Measurements from ENCODE around the gene ANKLE1. TPM values are rescaled to one million over a fixed set of nuclear protein-coding genes. Genes with fewer than 3 reads are reported as not detected.

Gene ANKLE1
- total and polyA plus RNA-seq, 10 of the 15 experiments (the other 5 are each of a cell fraction or from before 2014, with no cell fraction given): 2.2 to 17.9 (median 10.9) TPM

DNA sequence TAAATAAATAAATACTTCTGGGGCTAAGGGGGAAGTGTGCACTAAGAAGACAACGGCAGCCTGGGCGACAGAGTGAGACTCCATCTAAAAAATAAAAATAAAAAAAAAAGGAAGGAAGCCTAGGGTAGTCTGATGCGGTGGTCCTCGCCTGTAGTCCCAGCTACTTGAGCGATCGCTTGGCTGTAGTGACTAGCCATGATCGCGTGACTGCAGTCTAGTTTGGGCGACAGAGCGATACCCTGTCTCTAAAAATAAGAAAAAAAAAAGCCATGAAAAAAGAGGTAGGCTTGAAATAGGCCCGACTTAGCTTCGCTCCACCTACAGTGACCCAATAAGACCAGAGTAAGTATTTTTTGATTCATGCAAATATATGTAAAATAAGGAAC is 15.1 kb upstream of the ANKLE1 start:
- TSS peak; percentile 88 for BruUV-seq (replicated peaks)
- no peak for ATAC-seq
- ChIA-PET POLR2A (interaction anchor here (0.5 to 2.1 kb wide), 19 partner anchors 12 to 1861 kb away, joined by 3 to 16 read pairs (median 4); partner anchors contain the start of genes ABHD8, ANKLE1, ANO8 and DDA1), SMC1A (ENCODE audit: uncharacterized antibody, unreplicated experiment) (interaction anchor here (0.6 to 5.0 kb wide), 13 partner anchors 15 to 671 kb away, joined by 3 to 43 read pairs (median 3); partner anchors contain the start of genes ABHD8, ANKLE1 and USE1), CTCF (interaction anchor here (0.5 to 10.5 kb wide), 19 partner anchors 8 to 1676 kb away, joined by 3 to 120 read pairs (median 3); partner anchors contain the start of genes ABHD8, ANKLE1, HAUS8 and MRPL34), RAD21 (ENCODE audit: unreplicated experiment) (interaction anchor here (0.7 to 1.8 kb wide), 22 partner anchors 11 to 551 kb away, joined by 3 to 22 read pairs (median 4); partner anchors contain the start of genes ABHD8, ANKLE1, DDA1 and OCEL1)
- peaks cover 3 to 5% of the 10 kb centered on the region in 2 experiments; a peak in 3 of 4 replicates for H3K36me3 ChIP-seq (ENCODE audit: control insufficient read depth in 2 of 2, insufficient read depth in 2 of 2, low read length in 1 of 2)
- H3K27ac ChIP-seq (ENCODE audit: control insufficient read depth, insufficient read depth): peak overlapping the region; percentile 81
- H3K4me3 ChIP-seq: no peak overlapping the region
- in situ Hi-C loops (cut with MboI) (no loop called here), intact Hi-C loops (cut with micrococcal nuclease; ENCODE audit: unreplicated experiment) (loop anchor here (2.0 to 10.0 kb wide), 2 partner anchors 16 to 492 kb away; no protein-coding TSS in a partner anchor)
- no peaks in the 10 kb centered on the region for H3K27me3 ChIP-seq (replicated peaks in 1 of 2; ENCODE audit: control insufficient read depth in 2 of 2, insufficient read depth in 2 of 2, low read length in 1 of 2)
- peak overlapping the region; percentile 89 for H2AFZ ChIP-seq (ENCODE audit: control insufficient read depth, low read depth, low read length)
- H3K4me2 ChIP-seq (ENCODE audit: control insufficient read depth, insufficient read depth): peak overlapping the region; percentile 75
- no peaks in the 10 kb centered on the region for H4K20me1 ChIP-seq (ENCODE audit: control insufficient read depth, insufficient read depth)
- H3K9me3 ChIP-seq (replicated peaks; ENCODE audit: control insufficient read depth, insufficient read depth, low read length): no peaks in the 10 kb centered on the region
- H3K4me1 ChIP-seq (ENCODE audit: control insufficient read depth, insufficient read depth, low read length): peaks cover 11% of the 10 kb centered on the region
- WGBS (ENCODE audit: insufficient coverage, insufficient replicate concordance, low lambda C conversion rate, missing lambda C conversion rate): under 1% methylated on average over 12 of the region's 12 CpGs
- H3K9ac ChIP-seq (ENCODE audit: control insufficient read depth, insufficient read depth, low read length): peak overlapping the region; percentile 66
- H3K79me2 ChIP-seq (ENCODE audit: control insufficient read depth, insufficient read depth, low read length): peaks cover 13% of the 10 kb centered on the region
- DNase-seq (ENCODE audit: low read depth, low spot score): no peak
- FAIRE-seq: no peak
- TF ChIP-seq HDGF (IDR thresholded peaks at IDR 0.05): no peak
- 0 out of 2 replicates have a peak, but pooled peaks have one; percentile 12 for TF ChIP-seq EED (IDR thresholded peaks at IDR 0.05; ENCODE audit: low read depth)
- TF ChIP-seq SUZ12 (IDR thresholded peaks at IDR 0.05; ENCODE audit: unreplicated experiment): no peak
- TF ChIP-seq, protein P1, sequence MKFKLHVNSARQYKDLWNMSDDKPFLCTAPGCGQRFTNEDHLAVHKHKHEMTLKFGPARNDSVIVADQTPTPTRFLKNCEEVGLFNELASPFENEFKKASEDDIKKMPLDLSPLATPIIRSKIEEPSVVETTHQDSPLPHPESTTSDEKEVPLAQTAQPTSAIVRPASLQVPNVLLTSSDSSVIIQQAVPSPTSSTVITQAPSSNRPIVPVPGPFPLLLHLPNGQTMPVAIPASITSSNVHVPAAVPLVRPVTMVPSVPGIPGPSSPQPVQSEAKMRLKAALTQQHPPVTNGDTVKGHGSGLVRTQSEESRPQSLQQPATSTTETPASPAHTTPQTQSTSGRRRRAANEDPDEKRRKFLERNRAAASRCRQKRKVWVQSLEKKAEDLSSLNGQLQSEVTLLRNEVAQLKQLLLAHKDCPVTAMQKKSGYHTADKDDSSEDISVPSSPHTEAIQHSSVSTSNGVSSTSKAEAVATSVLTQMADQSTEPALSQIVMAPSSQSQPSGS (IDR thresholded peaks at IDR 0.05; ENCODE audit: low read length): 0 out of 2 replicates have a peak, but pooled peaks have one; percentile 28
- 0 out of 2 replicates have a peak, but pooled peaks have one; percentile 29 for TF ChIP-seq POLR2AphosphoS5 (IDR thresholded peaks at IDR 0.05; ENCODE audit: low read length)
- TF ChIP-seq BHLHE40 (IDR thresholded peaks at IDR 0.05; ENCODE audit: borderline replicate concordance in 1 of 2, low read depth in 2 of 2, low read length in 1 of 2): peak; percentile 38 to 45; a peak in 2 of 4 replicates
- no peak for TF ChIP-seq TARDBP (IDR thresholded peaks at IDR 0.05; ENCODE audit: borderline replicate concordance)
- TF ChIP-seq MEF2A (IDR thresholded peaks at IDR 0.05; ENCODE audit: insufficient read depth, low read depth, low read length): peak; percentile 47; the same call in 1 of the 2 replicates
- TF ChIP-seq ZBED1 (IDR thresholded peaks at IDR 0.05; ENCODE audit: borderline replicate concordance): peak; percentile 55; the same call in 1 of the 2 replicates
- peak; percentile 43; the same call in 1 of the 2 replicates for TF ChIP-seq POLR2A (IDR thresholded peaks at IDR 0.05; ENCODE audit: low read depth, low read length)
- TF ChIP-seq, protein P2, sequence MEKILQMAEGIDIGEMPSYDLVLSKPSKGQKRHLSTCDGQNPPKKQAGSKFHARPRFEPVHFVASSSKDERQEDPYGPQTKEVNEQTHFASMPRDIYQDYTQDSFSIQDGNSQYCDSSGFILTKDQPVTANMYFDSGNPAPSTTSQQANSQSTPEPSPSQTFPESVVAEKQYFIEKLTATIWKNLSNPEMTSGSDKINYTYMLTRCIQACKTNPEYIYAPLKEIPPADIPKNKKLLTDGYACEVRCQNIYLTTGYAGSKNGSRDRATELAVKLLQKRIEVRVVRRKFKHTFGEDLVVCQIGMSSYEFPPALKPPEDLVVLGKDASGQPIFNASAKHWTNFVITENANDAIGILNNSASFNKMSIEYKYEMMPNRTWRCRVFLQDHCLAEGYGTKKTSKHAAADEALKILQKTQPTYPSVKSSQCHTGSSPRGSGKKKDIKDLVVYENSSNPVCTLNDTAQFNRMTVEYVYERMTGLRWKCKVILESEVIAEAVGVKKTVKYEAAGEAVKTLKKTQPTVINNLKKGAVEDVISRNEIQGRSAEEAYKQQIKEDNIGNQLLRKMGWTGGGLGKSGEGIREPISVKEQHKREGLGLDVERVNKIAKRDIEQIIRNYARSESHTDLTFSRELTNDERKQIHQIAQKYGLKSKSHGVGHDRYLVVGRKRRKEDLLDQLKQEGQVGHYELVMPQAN (conservative IDR thresholded peaks at IDR 0.05): no peak
- TF ChIP-seq KLF5 (IDR thresholded peaks at IDR 0.05; ENCODE audit: partially characterized antibody): no peak
- TF ChIP-seq RUNX3 (IDR thresholded peaks at IDR 0.05; ENCODE audit: low read length): peak; percentile 28; the same call in 1 of the 2 replicates
- no peak for TF ChIP-seq HDAC2 (IDR thresholded peaks at IDR 0.05)
- TF ChIP-seq NR2C1 (IDR thresholded peaks at IDR 0.05): no peak
- TF ChIP-seq SPI1 (IDR thresholded peaks at IDR 0.05; ENCODE audit: borderline replicate concordance, insufficient read depth, low read depth, low read length): no peak
- TF ChIP-seq, protein P3, sequence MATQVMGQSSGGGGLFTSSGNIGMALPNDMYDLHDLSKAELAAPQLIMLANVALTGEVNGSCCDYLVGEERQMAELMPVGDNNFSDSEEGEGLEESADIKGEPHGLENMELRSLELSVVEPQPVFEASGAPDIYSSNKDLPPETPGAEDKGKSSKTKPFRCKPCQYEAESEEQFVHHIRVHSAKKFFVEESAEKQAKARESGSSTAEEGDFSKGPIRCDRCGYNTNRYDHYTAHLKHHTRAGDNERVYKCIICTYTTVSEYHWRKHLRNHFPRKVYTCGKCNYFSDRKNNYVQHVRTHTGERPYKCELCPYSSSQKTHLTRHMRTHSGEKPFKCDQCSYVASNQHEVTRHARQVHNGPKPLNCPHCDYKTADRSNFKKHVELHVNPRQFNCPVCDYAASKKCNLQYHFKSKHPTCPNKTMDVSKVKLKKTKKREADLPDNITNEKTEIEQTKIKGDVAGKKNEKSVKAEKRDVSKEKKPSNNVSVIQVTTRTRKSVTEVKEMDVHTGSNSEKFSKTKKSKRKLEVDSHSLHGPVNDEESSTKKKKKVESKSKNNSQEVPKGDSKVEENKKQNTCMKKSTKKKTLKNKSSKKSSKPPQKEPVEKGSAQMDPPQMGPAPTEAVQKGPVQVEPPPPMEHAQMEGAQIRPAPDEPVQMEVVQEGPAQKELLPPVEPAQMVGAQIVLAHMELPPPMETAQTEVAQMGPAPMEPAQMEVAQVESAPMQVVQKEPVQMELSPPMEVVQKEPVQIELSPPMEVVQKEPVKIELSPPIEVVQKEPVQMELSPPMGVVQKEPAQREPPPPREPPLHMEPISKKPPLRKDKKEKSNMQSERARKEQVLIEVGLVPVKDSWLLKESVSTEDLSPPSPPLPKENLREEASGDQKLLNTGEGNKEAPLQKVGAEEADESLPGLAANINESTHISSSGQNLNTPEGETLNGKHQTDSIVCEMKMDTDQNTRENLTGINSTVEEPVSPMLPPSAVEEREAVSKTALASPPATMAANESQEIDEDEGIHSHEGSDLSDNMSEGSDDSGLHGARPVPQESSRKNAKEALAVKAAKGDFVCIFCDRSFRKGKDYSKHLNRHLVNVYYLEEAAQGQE (IDR thresholded peaks at IDR 0.05; ENCODE audit: low read depth, low read length): no peak
- TF ChIP-seq SMC3 (IDR thresholded peaks at IDR 0.05; ENCODE audit: borderline replicate concordance, low read length): no peak
- no peak for TF ChIP-seq CHD1 (IDR thresholded peaks at IDR 0.05; ENCODE audit: low read depth, low read length)

Measured in GM12878 (cell line).